Neuronal stem cell (in vitro differentiated cells): ENCODE results near the gene RHBDF1.

ENCODE experiments used
- DNase-seq: peaks from one replicate; pipeline ENCODE4 v3.0.0-alpha.2; 2013; ENCODE audit warnings: low spot score
- H2AFZ ChIP-seq: one replicate; pipeline ENCODE4 v1.6.1; 2013; ENCODE audit warnings: mild to moderate bottlenecking, low read length, inconsistent platforms
- H2AK5ac ChIP-seq: 2 replicates; pipeline ENCODE4 v1.6.1; 2013; ENCODE audit warnings: low read depth, mild to moderate bottlenecking, inconsistent platforms, low read length, moderate library complexity, mixed read lengths
- H2BK120ac ChIP-seq: 2 replicates; pipeline ENCODE4 v1.6.1; 2013; ENCODE audit warnings: low read depth, mild to moderate bottlenecking, inconsistent platforms, low read length, moderate library complexity, mixed read lengths
- H2BK12ac ChIP-seq: one replicate; pipeline ENCODE4 v1.6.1; 2013; ENCODE audit warnings: low read length, inconsistent platforms
- H2BK15ac ChIP-seq: 2 replicates; pipeline ENCODE4 v1.6.1; 2013; ENCODE audit warnings: mild to moderate bottlenecking, low read length, inconsistent platforms, mixed read lengths
- H2BK5ac ChIP-seq: one replicate; pipeline ENCODE4 v1.6.1; 2013; ENCODE audit warnings: inconsistent platforms, mild to moderate bottlenecking, low read length, moderate library complexity
- H3K14ac ChIP-seq: one replicate; pipeline ENCODE4 v1.6.1; 2013; ENCODE audit warnings: low read length, inconsistent platforms
- H3K18ac ChIP-seq: 2 replicates; pipeline ENCODE4 v1.6.1; 2013; ENCODE audit warnings: low read length, inconsistent platforms
- H3K23ac ChIP-seq: 2 replicates; pipeline ENCODE4 v1.6.1; 2013; ENCODE audit warnings: low read depth, mild to moderate bottlenecking, mixed read lengths, low read length, inconsistent platforms; ENCODE audit not compliant: poor library complexity
- H3K27ac ChIP-seq: replicated peaks from 3 replicates; pipeline ENCODE4 v1.5.1; 2013; ENCODE audit warnings: low read length, inconsistent platforms
- H3K27me3 ChIP-seq, 3 experiments: 2 replicates each; pipeline ENCODE4 v1.6.1; 2013; ENCODE audit warnings: low read length in 3 of 3, mild to moderate bottlenecking in 2 of 3, inconsistent platforms in 1 of 3, low read depth in 1 of 3, mixed read lengths in 1 of 3, moderate library complexity in 1 of 3; ENCODE audit not compliant: control insufficient read depth in 3 of 3, insufficient read depth in 3 of 3
- H3K36me3 ChIP-seq, 2 donors: replicated peaks in 1 of 2; 2 replicates each; pipeline ENCODE4 v1.6.1; 2013; ENCODE audit warnings: low read length in 2 of 2; ENCODE audit not compliant: control insufficient read depth in 2 of 2, insufficient read depth in 2 of 2
- H3K4ac ChIP-seq: 2 replicates; pipeline ENCODE4 v1.6.1; 2013; ENCODE audit warnings: inconsistent platforms, mild to moderate bottlenecking, low read length, moderate library complexity
- H3K4me1 ChIP-seq, 2 donors: 1 replicate in 1 of 2; 2 replicates in 1 of 2; pipeline ENCODE4 v1.6.1; 2013; ENCODE audit warnings: low read length in 2 of 2, low read depth in 1 of 2; ENCODE audit not compliant: control insufficient read depth in 2 of 2, insufficient read depth in 1 of 2
- H3K4me2 ChIP-seq: one replicate; pipeline ENCODE4 v1.6.1; 2013; ENCODE audit warnings: mild to moderate bottlenecking, low read length, inconsistent platforms; ENCODE audit not compliant: insufficient read depth, poor library complexity, severe bottlenecking
- H3K4me3 ChIP-seq, 2 donors: 2 replicates each; pipeline ENCODE4 v1.5.1; 2013; ENCODE audit warnings: low read length in 2 of 2, mild to moderate bottlenecking in 2 of 2, inconsistent platforms in 1 of 2, moderate library complexity in 1 of 2
- H3K79me1 ChIP-seq: one replicate; pipeline ENCODE4 v1.6.1; 2013; ENCODE audit warnings: low read depth, mild to moderate bottlenecking, inconsistent platforms, low read length, moderate library complexity
- H3K9ac ChIP-seq: one replicate; pipeline ENCODE4 v1.6.1; 2013; ENCODE audit warnings: mild to moderate bottlenecking, low read depth, low read length, inconsistent platforms; ENCODE audit not compliant: poor library complexity
- H3K9me3 ChIP-seq, 2 donors: replicated peaks in 1 of 2; 2 replicates each; pipeline versions ENCODE3 to v1.6.1; 2013; ENCODE audit warnings: low read length in 2 of 2, mild to moderate bottlenecking in 2 of 2, inconsistent platforms in 1 of 2, low read depth in 1 of 2, mixed read lengths in 1 of 2, moderate library complexity in 1 of 2; ENCODE audit not compliant: control insufficient read depth in 2 of 2, insufficient read depth in 1 of 2
- H4K8ac ChIP-seq: one replicate; pipeline ENCODE4 v1.6.1; 2013; ENCODE audit warnings: low read depth, mild to moderate bottlenecking, inconsistent platforms, low read length, moderate library complexity
- H4K91ac ChIP-seq: one replicate; pipeline ENCODE4 v1.6.1; 2013; ENCODE audit warnings: low read length, low read depth, mild to moderate bottlenecking, inconsistent platforms; ENCODE audit not compliant: poor library complexity
- WGBS, 2 donors: extraction: QIAGEN DNeasy Blood & Tissue Kit; methylation state at CpG; one replicate each; pipeline ENCODE4 v1.1.7; 2013; ENCODE audit warnings: missing lambda C conversion rate in 2 of 2, mixed read lengths in 1 of 2; ENCODE audit not compliant: insufficient read length in 2 of 2, insufficient replicate concordance in 1 of 2; ENCODE audit errors: extremely low coverage in 2 of 2; 5-methylcytosine and 5-hydroxymethylcytosine counted together

RHBDF1 gene

DNA sequence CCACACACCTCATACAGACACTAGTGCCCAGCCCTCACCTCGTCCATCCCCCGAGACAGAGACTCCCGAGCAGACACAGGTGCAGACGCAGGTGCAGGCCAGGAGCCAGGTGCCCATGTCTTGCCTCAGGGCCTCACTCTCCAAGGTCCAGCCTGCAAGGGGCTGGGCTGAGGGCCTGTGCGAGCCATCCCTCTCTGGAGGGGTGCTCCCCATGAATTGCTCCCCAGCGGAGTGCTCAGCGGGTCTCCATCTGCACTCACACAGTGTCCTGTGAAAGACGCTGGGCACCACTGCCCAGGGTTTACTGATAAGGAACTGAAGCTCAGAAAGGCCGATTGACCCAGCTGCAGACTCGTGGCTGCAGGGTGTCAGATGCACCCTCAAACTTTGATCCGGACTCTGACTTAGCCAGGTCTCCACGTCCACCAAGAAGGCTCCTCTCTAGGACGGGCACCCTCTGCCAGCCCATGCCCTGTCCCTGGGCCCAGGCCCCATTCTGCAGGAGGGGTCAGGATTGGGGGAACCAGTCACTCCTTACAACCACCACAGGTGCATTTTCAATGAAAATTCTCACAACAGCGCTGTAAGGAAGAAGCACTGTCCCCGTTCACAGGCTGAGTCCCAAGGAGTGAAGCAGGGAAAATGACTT lies 36.0 kb downstream of the RHBDF1 start:
- DNase-seq: no peak
- no peak overlapping the region for H3K4ac ChIP-seq
- H3K4me1 ChIP-seq: peaks cover 0 to 4% of the 10 kb centered on the region in 2 donors
- no peak overlapping the region for H4K8ac ChIP-seq
- H2BK5ac ChIP-seq: no peak overlapping the region
- H3K14ac ChIP-seq: no peak overlapping the region
- no peak overlapping the region for H2BK120ac ChIP-seq
- H3K79me1 ChIP-seq: no peaks in the 10 kb centered on the region
- no peak overlapping the region for H3K23ac ChIP-seq
- H3K4me3 ChIP-seq: no peak overlapping the region
- H2BK15ac ChIP-seq: no peak overlapping the region
- no peaks in the 10 kb centered on the region for H3K27me3 ChIP-seq
- no peak overlapping the region for H2BK12ac ChIP-seq
- H3K36me3 ChIP-seq: peaks cover 6 to 21% of the 10 kb centered on the region in 2 donors
- H4K91ac ChIP-seq: no peak overlapping the region
- no peaks in the 10 kb centered on the region for H3K9me3 ChIP-seq
- no peak overlapping the region for H3K18ac ChIP-seq
- H3K9ac ChIP-seq: no peak overlapping the region
- WGBS, 2 donors: no CpG with 5 or more reads among the region's 15 CpGs
- no peak overlapping the region for H3K4me2 ChIP-seq
- no peak overlapping the region for H3K27ac ChIP-seq
- no peak overlapping the region for H2AK5ac ChIP-seq
- no peak overlapping the region for H2AFZ ChIP-seq

DNA sequence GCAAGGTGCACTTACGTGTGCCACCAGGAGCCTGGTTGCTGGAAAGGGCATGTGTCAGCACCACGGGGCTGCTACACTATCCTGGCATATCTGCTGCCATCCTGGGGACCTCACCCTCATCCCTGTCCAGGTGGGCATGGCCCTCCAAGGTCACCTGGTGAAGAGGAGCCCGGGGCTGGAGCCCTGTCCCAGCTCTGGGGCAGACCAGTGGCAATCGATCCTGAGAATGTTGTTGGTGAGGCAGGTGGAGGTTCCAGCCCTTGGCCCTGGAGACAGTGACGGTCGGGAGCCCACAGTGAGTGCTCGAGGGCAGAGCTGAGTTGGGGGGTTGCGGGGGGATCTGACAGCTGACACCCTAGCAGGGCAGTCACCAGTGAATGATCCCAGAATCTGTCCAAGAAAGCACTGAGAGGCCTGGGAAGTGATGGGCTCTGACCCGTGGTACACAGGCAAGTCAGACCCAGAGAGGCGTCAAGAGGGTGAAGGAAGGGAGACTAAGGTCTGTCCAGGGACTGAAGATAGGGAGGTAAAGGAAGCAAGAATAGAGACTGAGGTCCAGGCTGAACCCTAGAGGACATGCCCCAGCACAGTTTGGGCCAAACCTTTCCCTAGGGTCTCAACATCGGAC lies 36.6 kb downstream of the RHBDF1 start:
- Histone ChIP-seq H3K4me2 (no peak overlapping the region), H3K18ac (no peak overlapping the region), H3K9ac (no peak overlapping the region), H2BK15ac (no peak overlapping the region), H3K23ac (peak overlapping the region; percentile 85), H2BK5ac (no peak overlapping the region), H3K4me3 (peak overlapping the region in 1 of 2 donors; percentile 18), H3K36me3 (peaks cover 6 to 15% of the 10 kb centered on the region in 2 donors), H3K79me1 (no peaks in the 10 kb centered on the region), H3K9me3 (no peaks in the 10 kb centered on the region), H3K4ac (no peak overlapping the region), H3K4me1 (peaks cover 0 to 4% of the 10 kb centered on the region in 2 donors), H2AFZ (no peak overlapping the region), H3K27ac (no peak overlapping the region), H3K14ac (no peak overlapping the region), H4K8ac (no peak overlapping the region), H2BK12ac (no peak overlapping the region), H2AK5ac (peak overlapping the region; percentile 37), H4K91ac (no peak overlapping the region), H3K27me3 (no peaks in the 10 kb centered on the region), H2BK120ac (no peak overlapping the region)
- WGBS, 2 donors: no CpG with 5 or more reads among the region's 11 CpGs
- DNase-seq: no peak

DNA sequence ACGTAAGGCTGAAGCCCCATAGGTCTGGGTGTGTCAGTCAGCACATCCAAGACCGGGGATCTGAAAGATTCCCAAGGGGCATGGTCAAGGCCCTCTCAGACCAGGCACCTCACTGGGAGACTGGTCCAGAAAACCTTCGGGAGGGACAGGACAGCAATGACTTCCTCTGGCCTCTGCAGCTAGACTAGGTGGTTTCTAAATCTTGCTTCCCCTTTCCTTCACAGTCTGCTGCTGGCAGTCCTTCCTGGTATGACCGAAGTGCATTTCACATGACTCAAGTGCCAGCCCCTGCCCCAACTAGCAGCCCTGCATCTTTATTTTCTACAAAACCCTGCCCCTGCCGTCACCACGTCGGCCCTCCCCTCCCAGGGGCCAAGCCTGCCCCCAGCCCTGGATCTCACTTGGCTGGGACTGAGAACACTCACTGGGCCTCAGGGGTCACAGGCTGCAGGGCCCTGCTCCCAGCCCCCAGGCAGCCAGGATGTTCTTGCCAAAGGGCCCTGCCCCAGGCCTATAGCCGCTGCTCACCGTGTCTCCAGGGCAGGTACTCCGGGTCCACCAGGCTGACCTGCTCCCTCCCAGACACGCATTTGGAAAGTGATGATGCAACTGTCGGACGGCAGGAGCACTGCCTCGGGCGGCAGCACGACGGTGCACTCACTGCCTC lies 37.3 kb downstream of the RHBDF1 start:
- Histone ChIP-seq H3K36me3 (peaks cover 6 to 15% of the 10 kb centered on the region in 2 donors), H2BK120ac (no peak overlapping the region), H2AK5ac (peak overlapping the region; percentile 37), H3K4me2 (no peak overlapping the region), H3K9me3 (no peaks in the 10 kb centered on the region), H3K4me3 (peak overlapping the region in 1 of 2 donors; percentile 18), H2BK15ac (no peak overlapping the region), H3K4ac (no peak overlapping the region), H2AFZ (no peak overlapping the region), H3K27me3 (no peaks in the 10 kb centered on the region), H3K4me1 (peaks cover 0 to 4% of the 10 kb centered on the region in 2 donors), H3K18ac (no peak overlapping the region), H3K27ac (no peak overlapping the region), H4K8ac (no peak overlapping the region), H4K91ac (no peak overlapping the region), H3K23ac (peak overlapping the region; percentile 85), H3K9ac (no peak overlapping the region), H3K14ac (peak overlapping the region; percentile 71), H3K79me1 (no peaks in the 10 kb centered on the region), H2BK12ac (no peak overlapping the region), H2BK5ac (no peak overlapping the region)
- no peak for DNase-seq
- WGBS, 2 donors: no CpG with 5 or more reads among the region's 17 CpGs

DNA sequence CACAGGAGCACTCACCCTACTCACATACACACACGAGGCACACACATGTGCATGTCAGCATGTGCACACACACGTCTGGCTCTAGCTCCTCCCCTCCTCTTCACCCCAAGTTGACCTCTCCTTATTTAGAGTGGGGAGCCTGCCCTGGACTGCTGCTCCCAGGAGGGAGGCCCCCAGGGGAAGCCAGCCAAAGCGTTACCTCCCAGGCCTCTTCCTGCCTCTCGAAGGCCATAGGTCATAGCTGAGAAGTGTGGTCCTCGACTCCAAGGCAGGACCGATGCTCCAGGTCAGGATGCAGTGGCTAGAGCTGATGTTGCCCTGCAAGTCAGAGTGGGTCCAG lies 37.8 kb downstream of the RHBDF1 start:
- H3K14ac ChIP-seq: peak overlapping the region; percentile 1
- no peak for DNase-seq

More for the DNA sequence above, 37.8 kb downstream of the RHBDF1 start:
- Histone ChIP-seq H3K4me3 (peak overlapping the region in 1 of 2 donors; percentile 41), H4K8ac (no peak overlapping the region), H3K9me3 (no peaks in the 10 kb centered on the region), H3K23ac (peak overlapping the region; percentile 60), H3K27me3 (no peaks in the 10 kb centered on the region), H2BK15ac (no peak overlapping the region), H3K4ac (no peak overlapping the region), H2BK5ac (no peak overlapping the region), H3K36me3 (peaks cover 6 to 12% of the 10 kb centered on the region in 2 donors), H2BK12ac (no peak overlapping the region), H2BK120ac (no peak overlapping the region), H3K27ac (no peak overlapping the region), H4K91ac (no peak overlapping the region), H3K18ac (no peak overlapping the region), H3K4me1 (peaks cover 0 to 4% of the 10 kb centered on the region in 2 donors), H2AK5ac (no peak overlapping the region), H2AFZ (no peak overlapping the region), H3K4me2 (no peak overlapping the region), H3K9ac (peak overlapping the region; percentile 68), H3K79me1 (no peaks in the 10 kb centered on the region)
- no CpG with 5 or more reads among the region's 6 CpGs for WGBS, 2 donors
